Activated CD4-positive, alpha-beta T cell treated with anti-CD3 and anti-CD28 coated beads, Interleukin-10, Interleukin-2, amounts not matched to agents 100 ng/mL and 50 ng/mL, durations not matched to agents 16 hours and 8 hours (primary cell): ENCODE results near the gene IPO13.

Source experiments
- DNase-seq: peaks from one replicate; pipeline ENCODE4 v3.0.0-alpha.2; 2020

The IPO13 gene

DNA sequence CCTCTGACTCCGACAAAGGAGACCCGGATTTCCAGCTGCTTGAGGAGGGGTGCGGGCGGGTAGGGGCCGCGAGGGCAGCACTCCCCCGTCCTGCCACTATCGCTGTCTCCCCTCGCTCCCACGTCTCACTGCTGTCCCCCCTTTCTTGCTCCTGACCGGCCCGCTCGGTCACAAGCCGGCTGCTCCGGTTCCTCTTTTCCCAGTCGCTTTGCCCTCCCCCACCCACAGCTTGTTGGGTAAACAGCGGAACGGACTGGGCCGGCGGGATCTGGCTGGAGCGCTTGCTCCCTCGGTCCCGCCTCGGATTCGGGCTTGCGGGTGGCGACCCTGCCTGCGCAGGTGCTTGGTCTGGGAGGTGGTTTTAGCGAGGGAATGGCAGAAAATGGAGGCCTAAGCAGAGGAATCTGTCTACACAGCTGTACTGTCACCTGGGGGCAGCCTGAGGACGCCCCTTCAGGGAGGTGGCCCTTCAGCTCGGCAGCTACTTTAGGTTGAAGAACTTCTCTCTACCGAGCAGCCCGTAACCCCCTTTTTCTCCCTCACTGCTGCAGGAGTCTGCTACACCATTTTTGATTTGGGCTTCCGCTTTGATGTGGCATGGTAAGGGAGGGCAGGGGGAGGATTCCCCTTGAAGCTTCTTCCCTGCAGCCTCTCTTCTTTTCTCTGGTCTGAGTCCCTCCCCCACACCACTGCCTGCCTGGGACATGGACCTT, 28.7 kb downstream of the IPO13 start:
- peak; percentile 35 for DNase-seq

DNA sequence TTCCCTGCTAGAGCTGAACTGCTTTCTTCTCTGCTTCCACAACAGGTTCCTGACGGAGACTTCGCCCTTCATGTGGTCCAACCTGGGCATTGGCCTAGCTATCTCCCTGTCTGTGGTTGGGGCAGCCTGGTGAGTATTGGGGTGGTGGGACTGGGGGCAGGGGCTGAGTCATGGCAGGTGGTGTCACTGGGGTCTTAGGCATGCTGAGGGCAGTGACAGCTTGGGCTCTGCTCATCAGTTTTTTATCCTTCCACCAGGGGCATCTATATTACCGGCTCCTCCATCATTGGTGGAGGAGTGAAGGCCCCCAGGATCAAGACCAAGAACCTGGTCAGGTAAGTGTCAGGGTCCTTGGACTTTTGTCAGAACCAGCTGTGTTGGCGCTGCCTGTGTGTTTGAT, 29.3 kb downstream of the IPO13 start:
- DNase-seq, result no peak

DNA sequence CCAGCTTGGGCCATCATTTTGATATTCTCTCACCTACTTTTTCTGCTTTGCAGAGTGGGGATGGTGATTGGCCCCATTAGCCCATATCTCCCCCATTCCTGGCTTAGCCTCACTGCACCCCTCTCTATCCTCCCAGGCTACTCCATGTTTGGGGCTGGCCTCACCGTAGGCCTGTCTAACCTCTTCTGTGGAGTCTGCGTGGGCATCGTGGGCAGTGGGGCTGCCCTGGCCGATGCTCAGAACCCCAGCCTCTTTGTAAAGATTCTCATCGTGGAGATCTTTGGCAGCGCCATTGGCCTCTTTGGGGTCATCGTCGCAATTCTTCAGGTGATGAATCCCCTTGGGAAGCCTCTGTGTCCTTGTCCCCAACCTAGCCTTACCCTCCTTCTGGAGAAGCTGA, 30.1 kb downstream of the IPO13 start:
- DNase-seq, result no peak

GRCh38 chr1:43977376-43978263, 30.9 kb downstream of the IPO13 start:
- DNase-seq, result no peak

DNA sequence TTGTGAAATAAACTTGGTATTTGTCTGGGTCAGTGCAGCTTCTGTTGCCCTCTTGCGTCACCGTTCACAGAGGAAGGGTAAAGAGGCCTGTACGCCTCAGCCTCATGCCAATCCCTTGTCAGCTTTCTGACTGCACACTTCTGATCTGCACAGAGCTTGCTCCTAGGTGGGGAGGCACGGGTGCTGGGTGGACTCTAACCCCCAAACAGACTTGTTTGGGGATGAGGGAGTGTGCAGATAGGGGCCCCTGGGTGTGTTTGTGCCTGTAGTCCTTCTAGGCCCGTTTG, 31.5 kb downstream of the IPO13 start:
- no peak for DNase-seq

DNA sequence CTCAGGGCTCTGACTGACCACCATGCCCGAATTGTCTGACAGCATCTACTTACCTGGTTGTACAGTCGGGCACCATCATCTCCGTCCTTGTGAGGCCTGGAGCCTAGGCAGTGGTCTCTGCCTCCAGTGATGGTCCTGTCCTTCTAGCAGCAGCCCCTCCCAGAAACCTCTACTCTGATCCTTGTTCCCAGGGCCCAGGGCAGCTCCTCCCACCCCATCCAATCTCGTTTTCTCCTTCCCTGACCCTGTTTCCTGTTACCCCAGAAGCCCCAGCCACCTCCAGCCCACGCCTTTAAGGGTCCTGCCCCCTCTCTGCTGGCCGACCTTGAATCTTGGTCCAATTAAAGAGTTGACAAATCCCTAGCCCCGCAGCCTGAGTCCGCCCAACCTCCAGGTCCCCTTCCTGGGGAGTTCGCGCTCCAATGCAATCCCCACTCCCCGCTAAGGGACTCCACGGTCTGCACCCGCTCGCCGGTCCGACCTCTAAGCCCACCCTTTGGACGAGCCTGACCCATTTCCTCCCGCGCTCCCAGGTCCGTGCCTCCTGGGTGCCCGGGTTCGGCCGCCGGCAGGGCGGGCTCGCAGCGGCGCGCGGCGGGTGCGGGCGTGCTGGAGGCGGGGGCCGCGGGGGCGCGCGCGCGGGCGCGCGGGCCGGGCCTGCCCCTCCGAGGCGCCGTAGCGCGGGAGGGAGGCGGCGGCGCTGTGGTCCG, 32.0 kb downstream of the IPO13 start, which contains the start of gene B4GALT2:
Gene B4GALT2, plus strand, starts transcription at position 660 of the 710 bp plus-strand sequence. CDS start 1,951 bp downstream, outside the sequence.
- peak; percentile 69 for DNase-seq

DNA sequence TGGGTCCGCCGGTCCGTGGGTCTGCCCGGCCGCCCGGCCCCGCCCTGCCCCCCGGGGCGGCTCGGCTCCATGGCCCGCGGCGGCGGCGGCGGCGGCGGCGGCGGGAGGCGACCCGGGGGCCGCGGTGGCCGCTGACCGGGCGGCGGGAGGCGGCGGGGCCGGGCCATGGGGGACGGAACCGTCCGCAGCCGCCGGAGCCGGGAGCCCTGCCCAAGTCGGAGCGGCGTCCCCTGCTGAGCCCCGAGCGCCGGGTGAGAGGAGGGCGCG, 32.4 kb downstream of the IPO13 start:
- DNase-seq, result no peak

DNA sequence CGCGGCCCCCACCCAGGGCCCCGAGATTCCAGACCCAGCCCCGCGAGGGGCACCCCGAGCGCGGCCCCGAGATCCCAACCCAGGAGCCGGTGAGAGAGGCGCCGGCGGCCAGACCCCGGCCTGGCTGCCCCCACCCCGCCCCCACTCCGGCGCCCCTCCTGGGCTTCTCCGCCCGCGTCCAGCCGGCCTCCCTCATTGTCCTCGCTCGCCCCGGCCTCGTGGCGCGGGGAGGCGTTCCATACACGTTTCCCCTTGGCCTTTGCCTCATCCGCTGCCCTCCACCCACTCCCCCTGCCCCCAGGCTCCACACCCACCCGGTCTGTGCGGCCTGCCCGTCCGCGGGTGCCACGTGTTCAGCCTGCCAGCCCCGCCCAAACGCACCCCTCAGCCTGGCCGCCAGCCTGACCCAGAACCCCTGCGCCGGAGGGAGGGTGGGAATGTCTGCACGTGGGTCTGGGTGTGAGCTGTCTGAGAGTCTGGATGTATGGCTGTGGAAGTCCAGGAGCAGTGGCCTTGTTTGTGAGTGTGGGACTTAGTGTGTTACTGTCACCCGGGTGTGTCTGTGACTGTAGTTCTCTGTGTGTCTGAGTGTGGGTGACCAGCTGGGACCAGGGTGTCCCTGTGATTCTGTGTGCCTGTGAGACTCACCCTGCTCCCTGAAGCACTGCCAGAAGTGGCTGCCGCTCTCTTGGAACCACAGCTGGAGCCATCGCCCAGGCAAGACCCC, 32.9 kb downstream of the IPO13 start:
- DNase-seq, result peak; percentile 73

- no peak for DNase-seq
Observed at GRCh38 chr1:43980255-43981134, 33.7 kb downstream of the IPO13 start.

DNA sequence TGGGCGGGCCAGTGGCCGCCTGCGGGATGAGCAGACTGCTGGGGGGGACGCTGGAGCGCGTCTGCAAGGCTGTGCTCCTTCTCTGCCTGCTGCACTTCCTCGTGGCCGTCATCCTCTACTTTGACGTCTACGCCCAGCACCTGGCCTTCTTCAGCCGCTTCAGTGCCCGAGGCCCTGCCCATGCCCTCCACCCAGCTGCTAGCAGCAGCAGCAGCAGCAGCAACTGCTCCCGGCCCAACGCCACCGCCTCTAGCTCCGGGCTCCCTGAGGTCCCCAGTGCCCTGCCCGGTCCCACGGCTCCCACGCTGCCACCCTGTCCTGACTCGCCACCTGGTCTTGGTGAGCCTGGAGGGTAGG, 34.4 kb downstream of the IPO13 start:
- DNase-seq, result no peak

GRCh38 chr1:43981636-43982035, 34.9 kb downstream of the IPO13 start:
- DNase-seq, result no peak

DNA sequence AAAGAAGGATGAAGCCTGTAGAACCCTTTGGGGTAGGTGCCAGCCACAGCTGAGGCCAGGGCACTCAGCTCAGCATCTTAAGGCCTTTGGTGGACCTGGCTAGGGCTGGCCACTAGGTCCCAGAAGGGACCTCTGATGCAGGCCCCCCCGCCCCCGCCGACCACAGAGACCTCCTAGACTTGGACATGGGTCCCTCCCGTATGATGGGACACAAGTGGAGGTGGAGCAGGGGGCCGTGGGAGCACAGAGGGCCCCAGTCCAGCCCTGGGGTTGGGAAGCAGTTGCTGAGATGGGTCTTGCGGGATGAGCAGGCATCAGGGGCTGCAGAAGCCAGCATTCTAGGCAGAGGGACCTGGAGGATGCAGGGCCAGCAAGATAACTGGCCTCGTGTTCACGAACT, 35.5 kb downstream of the IPO13 start:
- no peak for DNase-seq

- no peak for DNase-seq
Observed at GRCh38 chr1:43982808-43983207, 36.1 kb downstream of the IPO13 start.

GRCh38 chr1:43983253-43983899, 36.6 kb downstream of the IPO13 start:
- DNase-seq, result no peak

- DNase-seq, result no peak
Observed at GRCh38 chr1:43984855-43985254, 38.1 kb downstream of the IPO13 start.

DNA sequence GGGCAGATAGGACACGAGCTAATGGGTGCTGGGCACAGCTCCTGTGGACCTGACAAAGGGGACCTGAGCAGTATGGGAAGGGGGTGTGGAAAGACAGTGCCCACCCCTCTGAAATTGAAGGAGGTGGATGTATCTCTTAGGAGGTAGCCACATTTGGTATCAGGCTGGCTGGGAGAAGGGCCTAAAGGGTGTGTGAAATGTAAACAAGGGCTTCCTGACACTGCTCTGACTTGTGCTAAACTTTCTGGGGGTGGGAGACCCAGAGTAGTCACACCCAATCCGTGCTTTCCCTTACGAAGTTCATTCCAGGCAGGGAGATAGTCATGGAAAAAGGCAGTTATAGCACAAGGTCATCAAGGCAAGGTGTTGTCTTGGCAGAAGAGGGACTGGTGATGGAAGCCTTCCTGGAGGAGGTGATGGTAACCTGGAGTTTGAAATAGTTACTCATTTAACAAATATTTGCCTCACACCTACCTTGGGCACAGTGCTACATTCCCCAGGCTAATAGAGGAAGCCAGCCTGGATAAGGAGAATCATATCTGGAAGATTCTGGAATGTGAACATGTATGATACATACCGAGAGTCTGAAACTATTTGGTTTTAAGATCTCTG, 39.3 kb downstream of the IPO13 start:
- DNase-seq, result no peak

- DNase-seq, result no peak
Observed at GRCh38 chr1:43986712-43987111, 40.0 kb downstream of the IPO13 start.

- DNase-seq, result no peak
Observed at GRCh38 chr1:43987159-43987902, 40.6 kb downstream of the IPO13 start.

DNA sequence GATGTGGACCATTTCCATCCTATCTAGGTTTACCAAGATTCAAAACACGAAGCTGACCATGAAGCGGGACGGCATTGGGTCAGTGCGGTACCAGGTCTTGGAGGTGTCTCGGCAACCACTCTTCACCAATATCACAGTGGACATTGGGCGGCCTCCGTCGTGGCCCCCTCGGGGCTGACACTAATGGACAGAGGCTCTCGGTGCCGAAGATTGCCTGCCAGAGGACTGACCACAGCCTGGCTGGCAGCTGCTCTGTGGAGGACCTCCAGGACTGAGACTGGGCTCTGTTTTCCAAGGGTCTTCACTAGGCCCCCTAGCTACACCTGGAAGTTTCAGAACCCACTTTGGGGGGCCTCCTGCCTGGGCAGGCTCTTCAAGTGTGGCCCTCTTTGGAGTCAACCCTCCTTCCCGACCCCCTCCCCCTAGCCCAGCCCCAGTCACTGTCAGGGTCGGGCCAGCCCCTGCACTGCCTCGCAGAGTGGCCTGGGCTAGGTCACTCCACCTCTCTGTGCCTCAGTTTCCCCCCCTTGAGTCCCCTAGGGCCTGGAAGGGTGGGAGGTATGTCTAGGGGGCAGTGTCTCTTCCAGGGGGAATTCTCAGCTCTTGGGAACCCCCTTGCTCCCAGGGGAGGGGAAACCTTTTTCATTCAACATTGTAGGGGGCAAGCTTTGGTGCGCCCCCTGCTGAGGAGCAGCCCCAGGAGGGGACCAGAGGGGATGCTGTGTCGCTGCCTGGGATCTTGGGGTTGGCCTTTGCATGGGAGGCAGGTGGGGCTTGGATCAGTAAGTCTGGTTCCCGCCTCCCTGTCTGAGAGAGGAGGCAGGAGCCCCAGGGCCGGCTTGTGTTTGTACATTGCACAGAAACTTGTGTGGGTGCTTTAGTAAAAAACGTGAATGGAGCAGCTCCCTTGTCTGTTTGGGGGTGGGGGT, 43.8 kb downstream of the IPO13 start:
- DNase-seq, result no peak

DNA sequence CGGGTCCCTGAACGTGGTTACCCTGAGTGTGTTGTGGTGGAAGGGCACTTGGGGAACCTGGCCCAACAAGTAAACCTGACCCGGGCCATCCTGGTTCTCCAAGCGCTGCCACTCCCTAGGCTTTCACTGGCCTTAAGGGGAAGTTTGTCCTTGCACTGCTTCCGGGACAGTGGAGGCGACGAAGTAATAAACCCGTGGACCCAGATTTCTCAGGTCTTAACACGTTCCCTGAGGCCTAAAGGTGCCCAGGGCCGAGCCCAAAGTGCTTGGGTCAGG, 44.4 kb downstream of the IPO13 start:
- no peak for DNase-seq
